ENCODE results near the gene GATA5. TPM values are rescaled to one million over a fixed set of nuclear protein-coding genes. Genes with fewer than 3 reads are reported as not detected.

The GATA5 gene
- total RNA-seq, 1 experiment from 2014 or later, result 0.96 TPM

DNA sequence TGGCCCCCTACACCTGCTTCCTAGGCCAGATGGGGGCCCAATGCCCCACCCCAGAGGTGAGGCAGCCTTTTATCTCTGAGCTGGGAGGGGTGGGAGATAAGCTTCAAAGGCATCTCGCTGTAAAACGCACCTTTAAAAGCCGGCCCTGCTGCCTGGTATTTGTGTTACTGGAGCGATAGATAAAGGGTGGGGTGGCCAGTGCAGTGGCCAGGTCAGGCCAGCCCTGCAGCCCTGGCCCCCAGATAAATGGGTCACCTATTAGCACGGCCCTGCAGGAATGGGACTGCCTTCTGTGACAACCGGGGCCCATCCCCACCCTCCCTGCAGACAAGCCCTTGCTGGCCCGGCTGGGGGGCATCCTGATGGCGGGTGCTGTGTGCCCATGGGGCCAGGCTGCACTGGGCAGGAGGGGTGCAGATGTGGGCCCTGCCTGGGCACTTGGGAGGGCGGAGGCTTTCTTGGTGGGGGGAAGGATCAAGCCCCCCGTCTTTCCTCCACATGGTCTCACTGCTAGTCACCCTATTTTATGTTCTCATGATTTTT lies 45.4 kb downstream of the GATA5 start:
- peaks cover 26% of the 10 kb centered on the region for H3K4me1 ChIP-seq (replicated peaks; ENCODE audit: insufficient read depth)

GRCh38 chr20:62429455-62430310 lies 46.1 kb downstream of the GATA5 start:
- Histone ChIP-seq H3K36me3 (ENCODE audit: low read depth) (no peaks in the 10 kb centered on the region), H3K27me3 (ENCODE audit: insufficient read depth, low read depth) (peaks cover 13% of the 10 kb centered on the region), H3K79me2 (ENCODE audit: low read depth) (no peaks in the 10 kb centered on the region; the same call in 1 of the 2 replicates), H3K9me3 (ENCODE audit: insufficient read depth, low read depth) (no peaks in the 10 kb centered on the region), H3K4me1 (replicated peaks; ENCODE audit: insufficient read depth) (peaks cover 30% of the 10 kb centered on the region), H2AFZ (no peak overlapping the region), H3F3A (ENCODE audit: insufficient read depth, low read depth) (peaks cover 17% of the 10 kb centered on the region; the same call in 1 of the 2 replicates), H3K4me3 (no peak overlapping the region), H3K9me2 (ENCODE audit: insufficient read depth) (no peaks in the 10 kb centered on the region), H3K27ac (no peak overlapping the region), H3K4me2 (no peak overlapping the region), H4K20me1 (ENCODE audit: insufficient read depth) (no peaks in the 10 kb centered on the region)
- TF ChIP-seq EZH2 (IDR thresholded peaks at IDR 0.05; ENCODE audit: low read depth), result no peak
- TF ChIP-seq, protein P1, sequence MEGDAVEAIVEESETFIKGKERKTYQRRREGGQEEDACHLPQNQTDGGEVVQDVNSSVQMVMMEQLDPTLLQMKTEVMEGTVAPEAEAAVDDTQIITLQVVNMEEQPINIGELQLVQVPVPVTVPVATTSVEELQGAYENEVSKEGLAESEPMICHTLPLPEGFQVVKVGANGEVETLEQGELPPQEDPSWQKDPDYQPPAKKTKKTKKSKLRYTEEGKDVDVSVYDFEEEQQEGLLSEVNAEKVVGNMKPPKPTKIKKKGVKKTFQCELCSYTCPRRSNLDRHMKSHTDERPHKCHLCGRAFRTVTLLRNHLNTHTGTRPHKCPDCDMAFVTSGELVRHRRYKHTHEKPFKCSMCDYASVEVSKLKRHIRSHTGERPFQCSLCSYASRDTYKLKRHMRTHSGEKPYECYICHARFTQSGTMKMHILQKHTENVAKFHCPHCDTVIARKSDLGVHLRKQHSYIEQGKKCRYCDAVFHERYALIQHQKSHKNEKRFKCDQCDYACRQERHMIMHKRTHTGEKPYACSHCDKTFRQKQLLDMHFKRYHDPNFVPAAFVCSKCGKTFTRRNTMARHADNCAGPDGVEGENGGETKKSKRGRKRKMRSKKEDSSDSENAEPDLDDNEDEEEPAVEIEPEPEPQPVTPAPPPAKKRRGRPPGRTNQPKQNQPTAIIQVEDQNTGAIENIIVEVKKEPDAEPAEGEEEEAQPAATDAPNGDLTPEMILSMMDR (conservative IDR thresholded peaks at IDR 0.05), result no peak
- ChIA-PET CTCF (no interaction called here), POLR2A (ENCODE audit: unreplicated experiment) (interaction anchor here (0.6 kb wide), 1 partner anchor 147 kb away, joined by 3 read pairs; no protein-coding TSS in a partner anchor)
- intact Hi-C loops (cut with micrococcal nuclease; ENCODE audit: unreplicated experiment), result loop anchor here (5.0 kb wide), 2 partner anchors 193 to 363 kb away; no protein-coding TSS in a partner anchor
- DNase-seq, result no peak
- BruUV-seq (replicated peaks), result no TSS peak

More for the DNA sequence above, 45.4 kb downstream of the GATA5 start:
- POLR2A ChIA-PET (ENCODE audit: unreplicated experiment), result interaction anchor here (0.6 kb wide), 1 partner anchor 146 kb away, joined by 3 read pairs; no protein-coding TSS in a partner anchor
- no peak overlapping the region for H3K4me2 ChIP-seq
- H3K27ac ChIP-seq, result no peak overlapping the region
- no TSS peak for BruUV-seq (replicated peaks)
- no peaks in the 10 kb centered on the region for H4K20me1 ChIP-seq (ENCODE audit: insufficient read depth)
- H3F3A ChIP-seq (ENCODE audit: insufficient read depth, low read depth), result peaks cover 17% of the 10 kb centered on the region; the same call in 1 of the 2 replicates
- H3K27me3 ChIP-seq (ENCODE audit: insufficient read depth, low read depth), result peaks cover 20% of the 10 kb centered on the region
- H3K4me3 ChIP-seq, result no peak overlapping the region
- TF ChIP-seq EZH2 (IDR thresholded peaks at IDR 0.05; ENCODE audit: low read depth), result no peak
- TF ChIP-seq, protein P1 (conservative IDR thresholded peaks at IDR 0.05), result no peak
- no peaks in the 10 kb centered on the region for H3K79me2 ChIP-seq (ENCODE audit: low read depth)
- H3K36me3 ChIP-seq (ENCODE audit: low read depth), result no peaks in the 10 kb centered on the region
- intact Hi-C loops (cut with micrococcal nuclease; ENCODE audit: unreplicated experiment), result no loop called here
- H2AFZ ChIP-seq, result no peak overlapping the region
- DNase-seq, result no peak
- H3K9me2 ChIP-seq (ENCODE audit: insufficient read depth), result no peaks in the 10 kb centered on the region
- H3K9me3 ChIP-seq (ENCODE audit: insufficient read depth, low read depth), result no peaks in the 10 kb centered on the region
- CTCF ChIA-PET, result no interaction called here

DNA sequence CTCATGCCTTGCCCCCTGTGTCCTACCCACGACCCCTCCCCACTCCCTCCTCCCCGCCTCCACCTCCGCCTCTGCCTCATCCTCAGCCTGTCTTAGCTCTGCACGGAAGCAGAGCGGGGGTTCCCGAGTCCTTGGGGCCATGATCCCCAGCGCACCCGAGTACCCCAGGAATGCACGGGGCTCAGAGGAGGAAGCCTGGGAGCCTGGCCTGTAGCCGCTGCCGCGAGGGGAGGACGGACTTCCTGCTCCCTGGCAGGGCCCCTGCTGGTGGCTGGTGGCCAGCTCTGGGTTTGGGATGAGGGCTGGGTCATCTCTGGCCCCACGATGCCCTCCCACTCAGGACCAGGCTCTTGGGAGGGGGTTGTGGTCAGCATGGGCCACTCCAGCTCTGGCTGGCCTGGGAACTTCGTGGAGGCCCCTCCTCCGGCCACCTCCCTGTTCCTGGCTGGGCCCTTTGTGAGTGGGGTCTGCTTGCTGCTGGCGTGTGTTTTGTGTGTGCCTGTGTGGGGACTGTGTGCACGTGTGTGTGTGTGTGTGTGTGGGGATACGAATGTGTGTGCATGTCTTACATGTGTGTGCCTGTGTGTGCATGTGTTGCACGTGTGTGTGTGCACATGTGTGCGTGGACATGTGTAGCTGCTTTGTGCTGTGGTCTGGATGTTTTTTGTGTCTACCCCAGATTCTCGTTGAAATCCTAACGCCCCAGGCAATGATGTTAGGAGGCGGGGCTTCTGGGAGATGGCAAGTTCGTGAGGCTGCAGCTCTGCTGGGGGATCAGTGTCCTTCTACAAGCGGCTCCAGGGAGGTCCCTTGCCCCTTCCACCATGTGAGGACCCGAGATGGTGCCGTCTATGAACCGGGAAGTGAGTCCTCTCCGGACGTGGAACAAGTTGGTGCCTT lies 47.1 kb downstream of the GATA5 start:
- Histone ChIP-seq H3K27ac (no peak overlapping the region), H3K27me3 (ENCODE audit: insufficient read depth, low read depth) (0 out of 2 replicates have a peak, but pooled peaks cover 3% of the 10 kb centered on the region), H3K36me3 (ENCODE audit: low read depth) (no peaks in the 10 kb centered on the region), H3K4me1 (replicated peaks; ENCODE audit: insufficient read depth) (peaks cover 38% of the 10 kb centered on the region), H3K4me3 (no peak overlapping the region), H3K9me3 (ENCODE audit: insufficient read depth, low read depth) (no peaks in the 10 kb centered on the region), H3K79me2 (ENCODE audit: low read depth) (no peaks in the 10 kb centered on the region; the same call in 1 of the 2 replicates), H3K9me2 (ENCODE audit: insufficient read depth) (no peaks in the 10 kb centered on the region), H3F3A (ENCODE audit: insufficient read depth, low read depth) (peaks cover 17% of the 10 kb centered on the region; the same call in 1 of the 2 replicates), H2AFZ (no peak overlapping the region), H3K4me2 (peak overlapping the region; percentile 85), H4K20me1 (ENCODE audit: insufficient read depth) (0 out of 2 replicates have a peak, but pooled peaks cover 1% of the 10 kb centered on the region)
- ChIA-PET POLR2A (ENCODE audit: unreplicated experiment) (interaction anchor here (0.6 kb wide), 1 partner anchor 216 kb away, joined by 3 read pairs; no protein-coding TSS in a partner anchor), CTCF (no interaction called here)
- TF ChIP-seq EZH2 (IDR thresholded peaks at IDR 0.05; ENCODE audit: low read depth), result no peak
- TF ChIP-seq, protein P1 (conservative IDR thresholded peaks at IDR 0.05), result no peak
- no TSS peak for BruUV-seq (replicated peaks)
- intact Hi-C loops (cut with micrococcal nuclease; ENCODE audit: unreplicated experiment), result loop anchor here (5.0 kb wide), 2 partner anchors 194 to 364 kb away; no protein-coding TSS in a partner anchor
- DNase-seq, result no peak

Data from PC-9 (cell line).